A673 (cell line): ENCODE data around the gene ADAMTS1. TPM values are rescaled to one million over a fixed set of nuclear protein-coding genes. Genes with fewer than 3 reads are reported as not detected.
A peak's percentile ranks its signal among the peaks of the same experiment; 100 is the strongest.

ENCODE experiments used
- BruUV-seq: library from RNA; stranded (reverse); fragments of 400-500 nt; replicated peaks from 2 replicates; lab custom pipeline; 2021; lab: Mats Ljungman, UMichigan
- CTCF ChIA-PET: fragments of 300-600 bp; sonication (Branson Sonifier 250); formaldehyde crosslinking; loops from one replicate; lab custom pipeline; 2022; ENCODE audit warnings: antibody characterized with exemption; lab: Charles Lee
- POLR2A ChIA-PET: fragments of 300-600 bp; sonication (Branson Sonifier 250); formaldehyde crosslinking; loops from one replicate; lab custom pipeline; 2022; ENCODE audit warnings: antibody characterized with exemption; ENCODE audit not compliant: low non-redundant PET; lab: Charles Lee
- DNase-seq: peaks from one replicate; pipeline ENCODE4 v3.0.0-alpha.2; 2015; ENCODE audit warnings: low spot score
- H3K27ac ChIP-seq: fragments of 200-600 bp; sonication (generic); 2 replicates; pipeline ENCODE4 v1.5.1; 2016; ENCODE audit warnings: mixed run types, low read depth, mild to moderate bottlenecking, mixed read lengths, antibody characterized with exemption, low read length; ENCODE audit not compliant: poor library complexity, severe bottlenecking
- H3K27me3 ChIP-seq: fragments of 200-600 bp; sonication (generic); replicated peaks from 2 replicates; pipeline ENCODE4 v1.6.1; 2017; ENCODE audit warnings: mixed run types, low read depth, mild to moderate bottlenecking, mixed read lengths, antibody characterized with exemption, low read length; ENCODE audit not compliant: insufficient read depth, poor library complexity
- H3K36me3 ChIP-seq: fragments of 200-600 bp; sonication (generic); 2 replicates; pipeline ENCODE4 v1.6.1; 2016; ENCODE audit warnings: mixed run types, mild to moderate bottlenecking, mixed read lengths, antibody characterized with exemption, low read length; ENCODE audit not compliant: insufficient read depth, poor library complexity, severe bottlenecking
- H3K4me1 ChIP-seq: fragments of 200-600 bp; sonication (generic); 2 replicates; pipeline ENCODE4 v1.6.1; 2017; ENCODE audit warnings: mixed run types, mild to moderate bottlenecking, mixed read lengths, antibody characterized with exemption, low read length; ENCODE audit not compliant: insufficient read depth, poor library complexity, severe bottlenecking
- H3K4me3 ChIP-seq: fragments of 200-600 bp; sonication (generic); 2 replicates; pipeline ENCODE4 v1.5.1; 2016; ENCODE audit warnings: low read depth, mixed run types, mild to moderate bottlenecking, mixed read lengths, low read length; ENCODE audit not compliant: poor library complexity, severe bottlenecking
- H3K9me3 ChIP-seq: fragments of 200-600 bp; sonication (generic); 2 replicates; pipeline ENCODE4 v1.6.1; 2016; ENCODE audit warnings: mixed run types, low read depth, mild to moderate bottlenecking, mixed read lengths, antibody characterized with exemption, low read length; ENCODE audit not compliant: poor library complexity, severe bottlenecking
- CTCF ChIP-seq: fragments of 300-800, 200-600 bp; sonication (generic); conservative IDR thresholded peaks from 2 replicates; pipeline ENCODE4 v1.5.1; 2017; ENCODE audit warnings: low read depth, mild to moderate bottlenecking, antibody characterized with exemption, low read length, moderate library complexity, mixed read lengths
- EZH2 ChIP-seq: fragments of 200-600 bp; sonication (generic); IDR thresholded peaks from 2 replicates; pipeline ENCODE4 v1.6.1; 2017; ENCODE audit warnings: borderline replicate concordance, low read depth, mild to moderate bottlenecking, mixed read lengths, antibody characterized with exemption, low read length; ENCODE audit not compliant: poor library complexity, severe bottlenecking
- intact Hi-C: fragments of 100-400 bp; cut with micrococcal nuclease; formaldehyde crosslinking; loops from one replicate; pipeline ENCODE4 v1.10.0; 2022; ENCODE audit not compliant: unreplicated experiment
- total RNA-seq: library from RNA; stranded (reverse); gene quantifications from 2 replicates; pipeline ENCODE4 v1.2.3, GENCODE V29; 2021

ADAMTS1 gene
- total RNA-seq, 1 experiment from 2014 or later, result 17.9 TPM

- Histone ChIP-seq H3K4me1 (peaks cover 18% of the 10 kb centered on the region), H3K4me3 (no peak overlapping the region), H3K36me3 (peaks cover 59% of the 10 kb centered on the region), H3K9me3 (no peaks in the 10 kb centered on the region), H3K27me3 (no peaks in the 10 kb centered on the region), H3K27ac (no peak overlapping the region)
- intact Hi-C loops, result loop anchor here (5.0 to 10.0 kb wide), 2 partner anchors 759 to 1236 kb away; partner anchors contain the start of gene MRPL39
- BruUV-seq, result no TSS peak
- ChIA-PET POLR2A (no interaction called here), CTCF (no interaction called here)
- DNase-seq, result peak; percentile 79
- TF ChIP-seq EZH2 (no peak), CTCF (peak; percentile 33; the same call in 1 of the 2 replicates)
Observed at GRCh38 chr21:26840912-26841311, 4.3 kb downstream of the ADAMTS1 start.

GRCh38 chr21:26840201-26840600 lies 5.0 kb downstream of the ADAMTS1 start:
- no peak overlapping the region for H3K4me3 ChIP-seq

GRCh38 chr21:26837539-26837938 lies 7.7 kb downstream of the ADAMTS1 start:
- intact Hi-C loops, result no loop called here
- no peak for DNase-seq
- Histone ChIP-seq H3K9me3 (no peaks in the 10 kb centered on the region), H3K36me3 (peaks cover 63% of the 10 kb centered on the region), H3K4me3 (no peak overlapping the region), H3K27ac (no peak overlapping the region), H3K27me3 (no peaks in the 10 kb centered on the region), H3K4me1 (peaks cover 15% of the 10 kb centered on the region)
- POLR2A ChIA-PET, result no interaction called here
- no peak for TF ChIP-seq CTCF
- TF ChIP-seq EZH2, result no peak
- no TSS peak for BruUV-seq
- CTCF ChIA-PET, result no interaction called here

More at GRCh38 chr21:26840201-26840600, 5.0 kb downstream of the ADAMTS1 start:
- no peaks in the 10 kb centered on the region for H3K27me3 ChIP-seq
- ChIA-PET POLR2A (no interaction called here), CTCF (no interaction called here)
- intact Hi-C loops, result loop anchor here (5.0 to 10.0 kb wide), 2 partner anchors 758 to 1235 kb away; partner anchors contain the start of gene MRPL39
- H3K27ac ChIP-seq, result no peak overlapping the region
- peaks cover 18% of the 10 kb centered on the region for H3K4me1 ChIP-seq
- no peaks in the 10 kb centered on the region for H3K9me3 ChIP-seq
- TF ChIP-seq EZH2 (no peak), CTCF (no peak)
- H3K36me3 ChIP-seq, result peaks cover 63% of the 10 kb centered on the region
- DNase-seq, result no peak
- BruUV-seq, result TSS peak; percentile 0
